Caco-2 (cell line): ENCODE data around the gene SNX6. TPM values are rescaled to one million over a fixed set of nuclear protein-coding genes. Genes with fewer than 3 reads are reported as not detected.

Experiments used
- BruUV-seq: library from RNA; stranded (reverse); fragments of 400-500 nt; replicated peaks from 2 replicates; lab custom pipeline; 2021; lab: Mats Ljungman, UMichigan
- CTCF ChIA-PET: fragments of 300-600 bp; sonication (Branson Sonifier 250); formaldehyde crosslinking; loops from one replicate; lab custom pipeline; 2022; ENCODE audit warnings: antibody characterized with exemption; lab: Charles Lee
- POLR2A ChIA-PET: fragments of 300-600 bp; sonication (Branson Sonifier 250); formaldehyde crosslinking; loops from one replicate; lab custom pipeline; 2022; ENCODE audit warnings: antibody characterized with exemption; lab: Charles Lee
- DNase-seq, 2 experiments: peaks; one replicate each; pipeline versions ENCODE4 v3.0.0 to v3.0.0-alpha.2; 2020 to 2022
- H3K27me3 ChIP-seq: replicated peaks from 2 replicates; pipeline ENCODE4 v1.6.0; 2011; ENCODE audit warnings: low read length; ENCODE audit not compliant: control insufficient read depth, insufficient read depth
- H3K36me3 ChIP-seq: 2 replicates; pipeline ENCODE4 v1.5.1; 2011; ENCODE audit warnings: low read length; ENCODE audit not compliant: control insufficient read depth, insufficient read depth
- H3K4me1 ChIP-seq: fragments of 250-450 bp; sonication (Bioruptor Pico); 2 replicates; pipeline ENCODE4 v1.5.1; 2020; ENCODE audit warnings: mild to moderate bottlenecking
- H3K4me3 ChIP-seq: 2 replicates; pipeline ENCODE4 v1.5.1; 2011; ENCODE audit warnings: low read depth, mild to moderate bottlenecking, control low read depth, low read length
- H3K9me3 ChIP-seq: fragments of 250-450 bp; sonication (Bioruptor Pico); 2 replicates; pipeline ENCODE4 v1.5.1; 2020; ENCODE audit warnings: mild to moderate bottlenecking, moderate library complexity
- H3K27ac Mint-ChIP-seq: one replicate; pipeline ENCODE4 v1.8.0; 2022; ENCODE audit warnings: mixed read lengths; ENCODE audit not compliant: unreplicated experiment
- H3K27me3 Mint-ChIP-seq: one replicate; pipeline ENCODE4 v1.8.0; 2022; ENCODE audit warnings: mixed read lengths; ENCODE audit not compliant: insufficient read depth, unreplicated experiment
- H3K36me3 Mint-ChIP-seq: one replicate; pipeline ENCODE4 v1.8.0; 2022; ENCODE audit warnings: mild to moderate bottlenecking, mixed read lengths; ENCODE audit not compliant: insufficient read depth, unreplicated experiment
- H3K4me1 Mint-ChIP-seq: one replicate; pipeline ENCODE4 v1.8.0; 2022; ENCODE audit warnings: low read depth, mixed read lengths; ENCODE audit not compliant: unreplicated experiment
- H3K4me3 Mint-ChIP-seq: one replicate; pipeline ENCODE4 v1.8.0; 2022; ENCODE audit warnings: mild to moderate bottlenecking, moderate library complexity, mixed read lengths; ENCODE audit not compliant: unreplicated experiment
- H3K9me3 Mint-ChIP-seq: one replicate; pipeline ENCODE4 v1.8.0; 2022; ENCODE audit warnings: mixed read lengths; ENCODE audit not compliant: unreplicated experiment
- CTCF ChIP-seq, 2 experiments: fragments of 200-600 bp in 1 of 2; IDR thresholded peaks; 1 replicate in 1 of 2; 2 replicates in 1 of 2; pipeline versions ENCODE4 v1.5.1 to v1.8.0; 2011 to 2022; ENCODE audit warnings: antibody characterized with exemption in 1 of 2, control low read depth in 1 of 2, inconsistent platforms in 1 of 2, low read depth in 1 of 2, low read length in 1 of 2, mild to moderate bottlenecking in 1 of 2, moderate library complexity in 1 of 2; ENCODE audit not compliant: insufficient read depth in 1 of 2, severe bottlenecking in 1 of 2, unreplicated experiment in 1 of 2
- intact Hi-C: fragments of 100-400 bp; cut with micrococcal nuclease; formaldehyde crosslinking; loops from one replicate; pipeline ENCODE4 v1.10.0; 2022; ENCODE audit not compliant: unreplicated experiment
- total RNA-seq: library from RNA; stranded (reverse); gene quantifications from 2 replicates; pipeline ENCODE4 v1.2.3, GENCODE V29; 2022

Gene SNX6
- total RNA-seq, 1 experiment from 2014 or later = 106 TPM

GRCh38 chr14:34604995-34605394 is 25.0 kb downstream of the SNX6 start:
- intact Hi-C loops = no loop called here
- no peaks in the 10 kb centered on the region for H3K27me3 Mint-ChIP-seq
- no peaks in the 10 kb centered on the region for H3K4me1 Mint-ChIP-seq
- TF ChIP-seq CTCF (IDR thresholded peaks at IDR 0.05; ENCODE audit: insufficient read depth in 1 of 2, low read depth in 1 of 2, low read length in 1 of 2, severe bottlenecking in 1 of 2, unreplicated experiment in 1 of 2) = no peak
- H3K36me3 Mint-ChIP-seq = peaks cover 83% of the 10 kb centered on the region
- no peaks in the 10 kb centered on the region for H3K27me3 ChIP-seq
- H3K36me3 ChIP-seq = no peaks in the 10 kb centered on the region; the same call in 1 of the 2 replicates
- POLR2A ChIA-PET = no interaction called here
- no peaks in the 10 kb centered on the region for H3K9me3 Mint-ChIP-seq
- no peak for DNase-seq
- H3K4me3 Mint-ChIP-seq = no peak overlapping the region
- H3K9me3 ChIP-seq = no peaks in the 10 kb centered on the region
- H3K27ac Mint-ChIP-seq = no peak overlapping the region
- H3K4me1 ChIP-seq = no peaks in the 10 kb centered on the region
- no peak overlapping the region for H3K4me3 ChIP-seq
- TSS peak; percentile 32 for BruUV-seq
- CTCF ChIA-PET = no interaction called here

DNA sequence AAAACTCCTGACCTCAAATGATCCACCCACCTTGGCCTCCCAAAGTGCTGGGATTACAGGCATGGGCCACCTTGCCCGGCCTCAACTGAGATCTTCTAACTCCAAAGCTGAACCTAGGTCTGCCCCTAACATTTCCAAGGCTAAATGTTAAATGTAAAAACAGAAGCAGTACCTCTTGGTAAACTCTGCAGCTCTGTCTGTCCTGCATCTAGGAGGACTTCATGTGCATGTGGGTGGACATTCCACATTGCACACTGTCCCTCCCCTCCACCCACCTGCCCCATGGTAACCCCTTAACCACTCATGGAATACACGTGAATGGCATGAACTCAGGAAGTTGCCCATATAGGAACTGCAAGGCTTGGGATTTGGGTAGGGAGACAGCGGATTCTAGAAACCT is 33.1 kb downstream of the SNX6 start:
- Histone ChIP-seq H3K9me3 (no peaks in the 10 kb centered on the region), H3K27me3 (no peaks in the 10 kb centered on the region), H3K36me3 (peaks cover 3% of the 10 kb centered on the region; the same call in 1 of the 2 replicates), H3K4me1 (no peaks in the 10 kb centered on the region), H3K4me3 (no peak overlapping the region)
- no TSS peak for BruUV-seq
- Mint-ChIP-seq H3K36me3 (peaks cover 89% of the 10 kb centered on the region), H3K9me3 (no peaks in the 10 kb centered on the region), H3K4me3 (no peak overlapping the region), H3K27ac (no peak overlapping the region), H3K27me3 (no peaks in the 10 kb centered on the region), H3K4me1 (no peaks in the 10 kb centered on the region)
- DNase-seq = no peak
- POLR2A ChIA-PET = no interaction called here
- intact Hi-C loops = no loop called here
- no peak for TF ChIP-seq CTCF (IDR thresholded peaks at IDR 0.05; ENCODE audit: insufficient read depth in 1 of 2, low read depth in 1 of 2, low read length in 1 of 2, severe bottlenecking in 1 of 2, unreplicated experiment in 1 of 2)
- CTCF ChIA-PET = interaction anchor here (0.7 kb wide), 1 partner anchor 116 kb away, joined by 7 read pairs; no protein-coding TSS in a partner anchor

GRCh38 chr14:34593740-34594375 is 36.1 kb downstream of the SNX6 start:
- peaks cover 3% of the 10 kb centered on the region; the same call in 1 of the 2 replicates for H3K36me3 ChIP-seq
- Mint-ChIP-seq H3K36me3 (peaks cover 88% of the 10 kb centered on the region), H3K4me3 (no peak overlapping the region), H3K27me3 (no peaks in the 10 kb centered on the region), H3K9me3 (no peaks in the 10 kb centered on the region), H3K27ac (no peak overlapping the region), H3K4me1 (no peaks in the 10 kb centered on the region)
- no peaks in the 10 kb centered on the region for H3K27me3 ChIP-seq
- DNase-seq = no peak
- H3K4me1 ChIP-seq = no peaks in the 10 kb centered on the region
- no peak overlapping the region for H3K4me3 ChIP-seq
- BruUV-seq = no TSS peak
- intact Hi-C loops = no loop called here
- ChIA-PET CTCF (no interaction called here), POLR2A (no interaction called here)
- no peak for TF ChIP-seq CTCF (IDR thresholded peaks at IDR 0.05; ENCODE audit: insufficient read depth in 1 of 2, low read depth in 1 of 2, low read length in 1 of 2, severe bottlenecking in 1 of 2, unreplicated experiment in 1 of 2)
- H3K9me3 ChIP-seq = no peaks in the 10 kb centered on the region
